H1 (cell line): ENCODE data around the gene DRC3. TPM values are rescaled to one million over a fixed set of nuclear protein-coding genes. Genes with fewer than 3 reads are reported as not detected.
A peak's percentile ranks its signal among the peaks of the same experiment; 100 is the strongest.

Source experiments
- CTCF ChIA-PET: fragments of 300-600 bp; sonication (Branson Sonifier 250); formaldehyde crosslinking; loops from one replicate; lab custom pipeline; 2021; ENCODE audit not compliant: partially characterized antibody; lab: Charles Lee
- POLR2A ChIA-PET: fragments of 300-600 bp; sonication (Branson Sonifier 250); formaldehyde crosslinking; loops from one replicate; lab custom pipeline; 2021; ENCODE audit warnings: inconsistent platforms; ENCODE audit not compliant: partially characterized antibody; lab: Charles Lee
- DNase-seq, 2 experiments: peaks; one replicate each; pipeline versions ENCODE4 v3.0.0 to v3.0.0-alpha.2; 2010 to 2022; ENCODE audit warnings: low spot score in 2 of 2, low read depth in 1 of 2, mixed read lengths in 1 of 2
- FAIRE-seq: peaks from 2 replicates; lab custom pipeline; 2011; peaks lifted over from hg19 to GRCh38; lab: Jason Lieb, UNC
- H2AFZ ChIP-seq: 2 replicates; pipeline ENCODE4 v1.8.1; 2012; ENCODE audit warnings: low read length, inconsistent platforms
- H2AK5ac ChIP-seq: 2 replicates; pipeline ENCODE4 v1.6.1; 2013; ENCODE audit warnings: low read depth, low read length
- H2BK120ac ChIP-seq: replicated peaks from 2 replicates; pipeline ENCODE3; 2013; ENCODE audit warnings: low read depth, low read length, inconsistent platforms
- H2BK12ac ChIP-seq: 2 replicates; pipeline ENCODE4 v1.6.1; 2013; ENCODE audit warnings: low read depth, low read length
- H2BK15ac ChIP-seq: 2 replicates; pipeline ENCODE4 v1.6.1; 2013; ENCODE audit warnings: low read length
- H2BK20ac ChIP-seq: 2 replicates; pipeline ENCODE4 v1.6.1; 2013; ENCODE audit warnings: low read length
- H2BK5ac ChIP-seq: 2 replicates; pipeline ENCODE4 v1.6.1; 2013; ENCODE audit warnings: low read depth, low read length
- H3K14ac ChIP-seq: 2 replicates; pipeline ENCODE4 v1.6.1; 2013; ENCODE audit warnings: inconsistent platforms; ENCODE audit not compliant: insufficient read length
- H3K18ac ChIP-seq: 2 replicates; pipeline ENCODE4 v1.6.1; 2013; ENCODE audit warnings: low read length; ENCODE audit errors: extremely low read depth
- H3K23ac ChIP-seq: 2 replicates; pipeline ENCODE4 v1.6.1; 2013; ENCODE audit warnings: inconsistent platforms; ENCODE audit not compliant: insufficient read length
- H3K23me2 ChIP-seq: 2 replicates; pipeline ENCODE4 v1.6.1; 2013; ENCODE audit warnings: low read depth, low read length
- H3K27ac ChIP-seq: 2 replicates; pipeline ENCODE4 v1.6.1; 2011; ENCODE audit warnings: low read depth, low read length, inconsistent platforms
- H3K27me3 ChIP-seq, 4 experiments: replicated peaks in 1 of 4; 1 replicate in 1 of 4; 2 replicates in 3 of 4; pipeline versions ENCODE4 v1.6.1 to v1.8.1; 2011 to 2013; ENCODE audit warnings: low read length in 3 of 4, mild to moderate bottlenecking in 3 of 4, inconsistent platforms in 2 of 4, mixed read lengths in 2 of 4, moderate library complexity in 1 of 4; ENCODE audit not compliant: control insufficient read depth in 3 of 4, insufficient read depth in 3 of 4; ENCODE audit errors: extremely low read depth in 1 of 4
- H3K36me3 ChIP-seq, 4 experiments: 2 replicates each; pipeline versions ENCODE4 v1.6.1 to v1.8.1; 2011 to 2013; ENCODE audit warnings: mild to moderate bottlenecking in 4 of 4, low read length in 3 of 4, moderate library complexity in 2 of 4, control low read depth in 1 of 4, inconsistent platforms in 1 of 4; ENCODE audit not compliant: insufficient read depth in 4 of 4, control insufficient read depth in 2 of 4
- H3K4ac ChIP-seq: replicated peaks from 2 replicates; pipeline ENCODE3; 2013; ENCODE audit warnings: low read length, low read depth, mixed read lengths, inconsistent platforms; ENCODE audit not compliant: insufficient read length
- H3K4me1 ChIP-seq, 4 experiments: replicated peaks in 1 of 4; 1 replicate in 1 of 4; 2 replicates in 3 of 4; pipeline versions ENCODE4 v1.6.1 to v1.8.1; 2011 to 2013; ENCODE audit warnings: low read length in 3 of 4, inconsistent platforms in 2 of 4, mixed read lengths in 1 of 4; ENCODE audit not compliant: insufficient read depth in 4 of 4, control insufficient read depth in 3 of 4
- H3K4me2 ChIP-seq, 2 experiments: 2 replicates each; pipeline versions ENCODE4 v1.6.1 to v1.8.1; 2011 to 2013; ENCODE audit warnings: low read depth in 2 of 2, low read length in 2 of 2, control low read depth in 1 of 2, inconsistent platforms in 1 of 2, mild to moderate bottlenecking in 1 of 2; ENCODE audit not compliant: insufficient read depth in 1 of 2
- H3K4me3 ChIP-seq, 4 experiments: fragments of 200-600, 300-600 bp in 1 of 4; sonication (generic), shearing (Covaris generic), sonication (Bioruptor Twin) in 1 of 4; 2 replicates each; pipeline versions ENCODE4 v1.5.1 to v1.8.1; 2011 to 2016; ENCODE audit warnings: low read length in 4 of 4, low read depth in 3 of 4, control low read depth in 2 of 4, inconsistent platforms in 2 of 4, mild to moderate bottlenecking in 2 of 4, mixed read lengths in 1 of 4, moderate library complexity in 1 of 4; ENCODE audit not compliant: insufficient read depth in 2 of 4; ENCODE audit errors: extremely low read depth in 1 of 4
- H3K56ac ChIP-seq: replicated peaks from 2 replicates; pipeline ENCODE3; 2013; ENCODE audit warnings: low read depth, mild to moderate bottlenecking, mixed read lengths, low read length, inconsistent platforms; ENCODE audit not compliant: insufficient read length
- H3K79me1 ChIP-seq: 2 replicates; pipeline ENCODE4 v1.6.1; 2013; ENCODE audit warnings: low read depth, low read length, control low read depth
- H3K79me2 ChIP-seq, 2 experiments: 2 replicates each; pipeline versions ENCODE4 v1.6.1 to v1.8.1; 2012 to 2013; ENCODE audit warnings: low read length in 2 of 2, mild to moderate bottlenecking in 2 of 2, inconsistent platforms in 1 of 2; ENCODE audit not compliant: insufficient read depth in 2 of 2, control insufficient read depth in 1 of 2
- H3K9ac ChIP-seq, 4 experiments: replicated peaks in 1 of 4; 1 replicate in 1 of 4; 2 replicates in 3 of 4; pipeline versions ENCODE4 v1.6.1 to v1.8.1; 2011 to 2013; ENCODE audit warnings: low read depth in 3 of 4, low read length in 3 of 4, control low read depth in 2 of 4, mild to moderate bottlenecking in 2 of 4, moderate library complexity in 2 of 4, inconsistent platforms in 1 of 4; ENCODE audit errors: extremely low read depth in 1 of 4
- H3K9me3 ChIP-seq, 2 experiments: 2 replicates each; pipeline versions ENCODE4 v1.6.1 to v1.8.1; 2012 to 2013; ENCODE audit warnings: mild to moderate bottlenecking in 2 of 2, moderate library complexity in 2 of 2, control low read depth in 1 of 2, inconsistent platforms in 1 of 2, low read depth in 1 of 2, low read length in 1 of 2, mixed read lengths in 1 of 2; ENCODE audit not compliant: insufficient read depth in 2 of 2
- H4K20me1 ChIP-seq, 2 experiments: replicated peaks in 1 of 2; 2 replicates each; pipeline versions ENCODE3 to v1.8.1; 2011 to 2013; ENCODE audit warnings: inconsistent platforms in 2 of 2, low read length in 2 of 2, mild to moderate bottlenecking in 1 of 2; ENCODE audit not compliant: insufficient read depth in 2 of 2, control insufficient read depth in 1 of 2
- H4K5ac ChIP-seq: 2 replicates; pipeline ENCODE4 v1.6.1; 2013; ENCODE audit warnings: low read length, low read depth, mixed read lengths, inconsistent platforms; ENCODE audit not compliant: insufficient read length
- H4K8ac ChIP-seq: 2 replicates; pipeline ENCODE4 v1.8.0; 2013; ENCODE audit warnings: mild to moderate bottlenecking, moderate library complexity, low read length, inconsistent platforms; ENCODE audit not compliant: insufficient read depth; ENCODE audit errors: extremely low read depth
- H4K91ac ChIP-seq: replicated peaks from 2 replicates; pipeline ENCODE3; 2013; ENCODE audit warnings: low read length, mixed read lengths, inconsistent platforms; ENCODE audit not compliant: insufficient read length
- EP300 ChIP-seq, 2 experiments: IDR thresholded peaks; 1 replicate in 1 of 2; 2 replicates in 1 of 2; pipeline ENCODE4 v1.6.1; 2011 to 2012; ENCODE audit warnings: low read depth in 2 of 2, low read length in 2 of 2, mild to moderate bottlenecking in 2 of 2, borderline replicate concordance in 1 of 2, inconsistent platforms in 1 of 2, moderate library complexity in 1 of 2
- SRF ChIP-seq: IDR thresholded peaks from 2 replicates; pipeline ENCODE4 v1.6.1; 2011; ENCODE audit warnings: mild to moderate bottlenecking, low read depth, low read length, moderate library complexity
- TAF7 ChIP-seq: optimal IDR thresholded peaks from 2 replicates; pipeline ENCODE3; 2011; ENCODE audit warnings: low read depth, mild to moderate bottlenecking, inconsistent platforms, low read length, moderate library complexity, borderline replicate concordance
- YY1 ChIP-seq: IDR thresholded peaks from 2 replicates; pipeline ENCODE4 v1.6.1; 2011; ENCODE audit warnings: low read depth, mild to moderate bottlenecking, low read length
- ZNF274 ChIP-seq: IDR thresholded peaks from 2 replicates; pipeline ENCODE4 v1.7.0; 2012; ENCODE audit warnings: low read length, borderline replicate concordance; ENCODE audit errors: extremely low read depth
- WGBS, 2 experiments: shearing (Covaris generic) in 1 of 2; methylation state at CpG; one replicate each; pipeline versions ENCODE4 v1.1.6 to v1.1.7; 2013 to 2015; ENCODE audit warnings: low lambda C conversion rate in 2 of 2, mixed read lengths in 2 of 2, inconsistent platforms in 1 of 2, low coverage in 1 of 2, missing lambda C conversion rate in 1 of 2; ENCODE audit not compliant: insufficient replicate concordance in 2 of 2, insufficient coverage in 1 of 2, insufficient read length in 1 of 2; ENCODE audit errors: extremely low coverage in 1 of 2, missing lambda C conversion rate in 1 of 2; 5-methylcytosine and 5-hydroxymethylcytosine counted together
- polyA plus RNA-seq, 7 experiments: library from polyadenylated mRNA; depleted of rRNA in 3 of 7; stranded (reverse) in 5 of 7; unstranded in 2 of 7; fragments of >200 nt in 5 of 7; fragments of 200-250 nt in 2 of 7; gene quantifications; 1 replicate in 5 of 7; 2 replicates in 1 of 7; 4 replicates in 1 of 7; pipeline versions ENCODE4 v1.2.1 to v1.2.3, GENCODE V29; 2011 to 2013; ENCODE audit warnings: missing spikeins in 2 of 7, mixed read lengths in 2 of 7
- total RNA-seq: library from RNA; stranded (reverse); fragmentation: NEBNext Ultra II Directional; extraction: Animal tissue kit (Norgen Biotek cat#: 25700); gene quantifications from 2 replicates; pipeline ENCODE4 v1.2.1, GENCODE V29; 2021

The DRC3 gene
- total and polyA plus RNA-seq, 2 of the 8 experiments (the other 6 are each of a cell fraction or from before 2014, with no cell fraction given): 0.59 TPM; not detected in 1

- no peaks in the 10 kb centered on the region; a peak in 1 of 7 replicates for H3K4me1 ChIP-seq
- H3K9ac ChIP-seq: no peak overlapping the region
- H3K27ac ChIP-seq: no peak overlapping the region
- DNase-seq (no peak), FAIRE-seq (no peak)
- peak overlapping the region; percentile 51; the same call in 1 of the 2 replicates for H4K8ac ChIP-seq
- no peak overlapping the region for H3K18ac ChIP-seq
- no peak overlapping the region for H3K4me3 ChIP-seq
- no peak overlapping the region for H3K56ac ChIP-seq
- H2BK120ac ChIP-seq: no peak overlapping the region
- H3K23ac ChIP-seq: no peak overlapping the region
- TF ChIP-seq YY1: no peak
- no peak for TF ChIP-seq EP300 (IDR thresholded peaks at IDR 0.05; ENCODE audit: borderline replicate concordance in 1 of 2, low read depth in 2 of 2, low read length in 2 of 2)
- no peak for TF ChIP-seq SRF
- no peak for TF ChIP-seq TAF7
- TF ChIP-seq ZNF274: no peak
- no peaks in the 10 kb centered on the region for H3K9me3 ChIP-seq
- ChIA-PET CTCF (interaction anchor here (0.6 to 5.4 kb wide), 4 partner anchors 12 to 90 kb away, joined by 3 to 42 read pairs (median 5); no protein-coding TSS in a partner anchor), POLR2A (no interaction called here)
- no peak overlapping the region for H3K4me2 ChIP-seq
- H2AFZ ChIP-seq: no peak overlapping the region
- H3K79me2 ChIP-seq: no peaks in the 10 kb centered on the region
- no peak overlapping the region for H2BK15ac ChIP-seq
- no peak overlapping the region for H3K4ac ChIP-seq
- H2AK5ac ChIP-seq: 0 out of 2 replicates have a peak overlapping the region, but pooled peaks have one; percentile 6
- no peaks in the 10 kb centered on the region for H3K36me3 ChIP-seq
- H3K14ac ChIP-seq: no peak overlapping the region
- H2BK5ac ChIP-seq: no peak overlapping the region
- H3K79me1 ChIP-seq: no peaks in the 10 kb centered on the region
- H3K27me3 ChIP-seq: no peaks in the 10 kb centered on the region
- no peak overlapping the region for H2BK20ac ChIP-seq
- H2BK12ac ChIP-seq: no peak overlapping the region
- H4K20me1 ChIP-seq: no peaks in the 10 kb centered on the region
- H4K5ac ChIP-seq: no peak overlapping the region
- WGBS, 2 experiments: 79% methylated on average over 9 of the region's 9 CpGs; no CpG with 5 or more reads in 1 of the 2 experiments
- H3K23me2 ChIP-seq: no peaks in the 10 kb centered on the region
- H4K91ac ChIP-seq: no peak overlapping the region
Measured at GRCh38 chr17:17981330-17981729, 8.7 kb downstream of the DRC3 start.
